ENCODE results near the gene ADAMTSL3. TPM values are rescaled to one million over a fixed set of nuclear protein-coding genes. Genes with fewer than 3 reads are reported as not detected.

Gene ADAMTSL3
- total and polyA plus RNA-seq, 2 of the 4 experiments (the other 2 are of a cell fraction) = under 0.01 to 0.02 TPM

DNA sequence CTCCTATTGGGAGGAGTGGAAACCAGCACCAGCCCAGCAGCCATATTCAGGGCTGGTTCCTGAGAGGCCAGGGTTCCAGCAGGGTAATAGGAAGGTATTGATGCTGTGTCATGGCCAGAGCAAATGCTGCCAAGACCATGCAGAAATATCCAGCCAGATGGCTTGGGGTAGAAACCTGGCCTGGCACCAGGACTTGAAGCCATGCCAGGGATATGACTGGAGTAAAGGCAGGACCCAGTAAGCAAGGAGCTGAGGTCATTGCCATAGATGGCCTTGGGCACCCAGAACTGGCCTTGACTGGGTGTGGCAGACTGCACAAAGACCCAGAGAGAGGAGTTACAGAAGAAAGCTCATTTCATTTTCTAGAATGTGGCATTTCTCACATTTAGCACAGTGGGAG is 324.1 kb downstream of the ADAMTSL3 start:
- H3K4ac ChIP-seq (ENCODE audit: low read depth, low read length) = no peak overlapping the region
- no peaks in the 10 kb centered on the region for H3K36me3 ChIP-seq (ENCODE audit: control insufficient read depth, insufficient read depth, low read length)
- H2BK5ac ChIP-seq (ENCODE audit: low read depth, low read length, poor library complexity, severe bottlenecking) = no peak overlapping the region
- no peak overlapping the region for H3K18ac ChIP-seq (ENCODE audit: low read depth, low read length)
- no peak overlapping the region for H3K14ac ChIP-seq (replicated peaks; ENCODE audit: low read depth, low read length)
- no peaks in the 10 kb centered on the region for H3K4me1 ChIP-seq (ENCODE audit: control insufficient read depth, insufficient read depth, low read length)
- H4K5ac ChIP-seq (ENCODE audit: low read depth, low read length) = no peak overlapping the region
- no peak overlapping the region for H3K4me2 ChIP-seq (ENCODE audit: low read depth, low read length)
- intact Hi-C loops (cut with micrococcal nuclease) (no loop called here), dilution Hi-C loops (cut with HindIII; ENCODE audit: low sequenced_read_pairs, unreplicated experiment) (no loop called here), in situ Hi-C loops (cut with MboI; ENCODE audit: low sequenced_read_pairs) (no loop called here)
- no peak overlapping the region for H2BK20ac ChIP-seq (ENCODE audit: low read depth, low read length)
- BruUV-seq (replicated peaks) = no TSS peak
- no peak overlapping the region for H2BK15ac ChIP-seq (ENCODE audit: low read depth, low read length)
- no peak overlapping the region for H3K9ac ChIP-seq (ENCODE audit: low read depth, low read length)
- DNase-seq (no peak), ATAC-seq (ENCODE audit: low read depth) (no peak)
- no peak overlapping the region for H2AK9ac ChIP-seq (replicated peaks; ENCODE audit: low read depth, low read length, poor library complexity)
- H2BK120ac ChIP-seq (ENCODE audit: low read depth, low read length) = no peak overlapping the region
- no peaks in the 10 kb centered on the region for H3K9me1 ChIP-seq (ENCODE audit: insufficient read depth, low read length)
- no peak overlapping the region for H4K91ac ChIP-seq (ENCODE audit: insufficient read depth, low read depth, low read length)
- H4K8ac ChIP-seq (ENCODE audit: low read depth in 2 of 2, low read length in 2 of 2) = no peak overlapping the region
- POLR2A ChIA-PET (ENCODE audit: unreplicated experiment) = no interaction called here
- no peak overlapping the region for H2AK5ac ChIP-seq (ENCODE audit: low read depth, low read length)
- CTCF ChIA-PET = no interaction called here
- no peak overlapping the region for H3K23ac ChIP-seq (ENCODE audit: low read depth, low read length)
- no peaks in the 10 kb centered on the region; the same call in 1 of the 2 replicates for H4K20me1 ChIP-seq (ENCODE audit: insufficient read depth, low read length)
- no peak overlapping the region for H3K27ac ChIP-seq (ENCODE audit: insufficient read depth, low read length)
- H3K79me1 ChIP-seq (ENCODE audit: low read depth in 1 of 2, low read length in 2 of 2) = no peaks in the 10 kb centered on the region
- H3K27me3 ChIP-seq (ENCODE audit: control insufficient read depth, insufficient read depth, low read length) = no peaks in the 10 kb centered on the region
- no peak overlapping the region for H2AFZ ChIP-seq (replicated peaks; ENCODE audit: low read length, poor library complexity)
- peaks cover 13% of the 10 kb centered on the region for H3K9me3 ChIP-seq (ENCODE audit: control insufficient read depth, insufficient read depth, low read length)
- no peak overlapping the region for H3K4me3 ChIP-seq (ENCODE audit: insufficient read depth, low read depth, low read length)
- TF ChIP-seq CHD1 (IDR thresholded peaks at IDR 0.05; ENCODE audit: low read depth, low read length) (no peak), BHLHE40 (IDR thresholded peaks at IDR 0.05; ENCODE audit: low read depth, low read length) (no peak), NFE2L2 (IDR thresholded peaks at IDR 0.05; ENCODE audit: low read depth, low read length) (no peak), SMC3 (IDR thresholded peaks at IDR 0.05; ENCODE audit: low read depth, low read length) (no peak), MAFK (IDR thresholded peaks at IDR 0.05; ENCODE audit: low read depth, low read length) (no peak), MXI1 (IDR thresholded peaks at IDR 0.05; ENCODE audit: borderline replicate concordance, low read depth, low read length) (no peak), MAZ (IDR thresholded peaks at IDR 0.05; ENCODE audit: borderline replicate concordance, low read depth, low read length) (no peak), POLR2A (IDR thresholded peaks at IDR 0.05; ENCODE audit: low read depth, low read length) (no peak)
- TF ChIP-seq, protein P1, sequence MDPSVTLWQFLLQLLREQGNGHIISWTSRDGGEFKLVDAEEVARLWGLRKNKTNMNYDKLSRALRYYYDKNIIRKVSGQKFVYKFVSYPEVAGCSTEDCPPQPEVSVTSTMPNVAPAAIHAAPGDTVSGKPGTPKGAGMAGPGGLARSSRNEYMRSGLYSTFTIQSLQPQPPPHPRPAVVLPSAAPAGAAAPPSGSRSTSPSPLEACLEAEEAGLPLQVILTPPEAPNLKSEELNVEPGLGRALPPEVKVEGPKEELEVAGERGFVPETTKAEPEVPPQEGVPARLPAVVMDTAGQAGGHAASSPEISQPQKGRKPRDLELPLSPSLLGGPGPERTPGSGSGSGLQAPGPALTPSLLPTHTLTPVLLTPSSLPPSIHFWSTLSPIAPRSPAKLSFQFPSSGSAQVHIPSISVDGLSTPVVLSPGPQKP (IDR thresholded peaks at IDR 0.05; ENCODE audit: borderline replicate concordance, low read depth, low read length) = no peak
- H3K56ac ChIP-seq (ENCODE audit: extremely low read depth, insufficient read depth, low read length) = no peak overlapping the region
